ENCODE data around the gene IQCN.

IQCN gene

DNA sequence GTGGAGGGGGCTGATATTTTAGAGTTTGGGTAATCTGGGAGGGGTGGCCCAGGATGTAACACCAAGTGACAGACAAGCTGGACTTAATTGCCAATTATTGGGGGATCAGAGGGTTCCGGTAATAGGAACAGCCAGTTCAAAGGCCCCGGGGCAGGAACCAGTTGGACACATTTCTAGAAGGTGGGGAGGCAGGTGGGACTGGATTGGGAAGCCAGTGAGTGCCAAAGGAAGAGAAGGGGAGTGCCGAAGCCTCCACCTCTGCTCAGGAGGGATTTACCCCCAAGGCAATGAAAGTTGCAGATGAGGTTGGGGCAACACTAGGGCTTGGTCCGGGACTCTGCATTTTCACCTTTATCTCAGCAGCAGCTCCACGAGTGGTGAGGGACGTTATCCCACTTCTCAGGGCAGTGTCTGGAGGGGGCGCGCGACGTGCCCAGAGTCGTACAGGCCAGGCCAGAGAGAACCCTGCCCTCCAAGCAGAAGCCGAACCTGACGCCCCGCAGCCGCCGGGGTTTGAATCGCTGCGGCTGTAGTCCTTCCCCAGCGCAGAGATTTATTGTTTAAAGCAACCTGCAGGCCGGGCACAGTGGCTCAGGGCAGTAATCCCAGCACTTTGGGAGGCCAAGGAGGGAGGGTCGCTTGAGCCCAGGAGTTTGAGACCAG lies 12.9 kb upstream of the IQCN start:
- DNase-seq, result no peak

DNA sequence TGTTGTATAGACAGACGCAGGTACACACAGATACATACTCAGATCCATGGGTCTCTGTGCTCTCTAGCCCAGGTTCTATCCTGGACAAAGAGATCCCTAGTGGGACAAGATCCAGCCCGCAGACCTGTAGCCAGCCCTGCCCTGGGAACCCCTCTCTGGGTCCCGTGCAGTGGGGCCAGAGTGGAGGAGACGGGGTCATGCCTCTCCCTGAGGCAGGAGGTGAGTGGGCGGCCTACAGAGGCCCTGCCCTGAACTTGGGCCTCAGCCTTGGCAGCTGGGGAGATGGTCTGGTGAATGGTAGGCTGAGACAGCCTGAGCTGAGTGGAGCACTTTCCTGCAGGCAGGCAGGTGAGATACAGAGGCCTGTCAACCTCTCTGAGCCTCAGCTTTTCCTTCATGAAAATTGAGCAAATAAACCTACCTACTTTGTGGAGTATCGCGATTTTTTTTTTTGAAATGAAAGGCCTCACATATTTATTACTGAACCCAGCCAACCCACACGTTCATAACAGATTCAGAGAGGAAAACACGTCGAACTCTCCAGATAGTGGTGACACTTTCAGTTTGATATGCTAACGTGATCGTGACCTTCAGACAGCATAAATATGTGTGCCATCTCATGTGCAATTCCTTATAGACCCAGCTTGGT lies 10.6 kb upstream of the IQCN start:
- no peak for DNase-seq

DNA sequence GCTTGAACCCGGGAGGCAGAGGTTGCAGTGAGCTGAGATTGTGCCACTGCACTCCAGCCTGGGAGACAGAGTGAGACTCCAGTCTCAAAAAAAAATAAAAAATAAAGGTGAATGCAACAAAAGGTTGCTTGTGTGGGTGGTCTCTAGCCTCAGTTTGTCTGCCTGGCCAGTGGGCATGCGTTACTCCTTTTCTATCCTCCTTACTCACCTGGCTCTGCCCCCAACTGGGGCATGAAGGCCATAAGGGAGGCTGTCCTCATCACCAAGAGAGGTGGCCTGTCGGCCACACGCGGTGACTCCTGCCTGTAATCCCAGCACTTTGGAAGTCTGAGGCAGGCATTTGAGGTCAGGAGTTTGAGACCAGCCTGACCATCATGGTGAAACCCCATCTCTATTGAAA lies 9.1 kb upstream of the IQCN start:
- DNase-seq, result no peak

DNA sequence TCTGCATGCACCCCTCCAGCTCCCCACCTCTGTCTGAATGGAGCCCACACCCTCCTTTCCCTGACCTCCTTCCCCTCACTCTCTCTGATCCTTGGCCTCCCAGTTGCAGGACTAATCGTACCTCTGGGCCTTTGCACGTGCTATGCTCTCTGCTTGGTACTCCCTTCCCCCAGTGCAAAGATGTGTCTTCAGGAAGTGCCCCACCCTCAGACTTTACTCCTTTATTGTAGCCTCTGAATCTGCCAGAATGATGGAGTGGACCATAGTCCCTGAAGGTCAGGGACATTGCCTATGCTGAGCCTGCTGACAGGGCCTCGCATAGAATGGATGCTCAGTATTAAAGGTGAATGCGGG lies 8.5 kb upstream of the IQCN start:
- DNase-seq, result peak in 1 of 14 donors; percentile 32

- peak in 1 of 14 donors; percentile 77 for DNase-seq
These were observed 8.0 kb upstream of the IQCN start for GRCh38 chr19:18282021-18282787.

- peak; percentile 82 to 98 (median 96) for DNase-seq
These were observed 7.1 kb upstream of the IQCN start, which contains the start of gene JUND for GRCh38 chr19:18281082-18282020. Gene JUND (minus strand): TSS chr19:18281622. CDS start chr19:18281484, 138 bp downstream.

DNA sequence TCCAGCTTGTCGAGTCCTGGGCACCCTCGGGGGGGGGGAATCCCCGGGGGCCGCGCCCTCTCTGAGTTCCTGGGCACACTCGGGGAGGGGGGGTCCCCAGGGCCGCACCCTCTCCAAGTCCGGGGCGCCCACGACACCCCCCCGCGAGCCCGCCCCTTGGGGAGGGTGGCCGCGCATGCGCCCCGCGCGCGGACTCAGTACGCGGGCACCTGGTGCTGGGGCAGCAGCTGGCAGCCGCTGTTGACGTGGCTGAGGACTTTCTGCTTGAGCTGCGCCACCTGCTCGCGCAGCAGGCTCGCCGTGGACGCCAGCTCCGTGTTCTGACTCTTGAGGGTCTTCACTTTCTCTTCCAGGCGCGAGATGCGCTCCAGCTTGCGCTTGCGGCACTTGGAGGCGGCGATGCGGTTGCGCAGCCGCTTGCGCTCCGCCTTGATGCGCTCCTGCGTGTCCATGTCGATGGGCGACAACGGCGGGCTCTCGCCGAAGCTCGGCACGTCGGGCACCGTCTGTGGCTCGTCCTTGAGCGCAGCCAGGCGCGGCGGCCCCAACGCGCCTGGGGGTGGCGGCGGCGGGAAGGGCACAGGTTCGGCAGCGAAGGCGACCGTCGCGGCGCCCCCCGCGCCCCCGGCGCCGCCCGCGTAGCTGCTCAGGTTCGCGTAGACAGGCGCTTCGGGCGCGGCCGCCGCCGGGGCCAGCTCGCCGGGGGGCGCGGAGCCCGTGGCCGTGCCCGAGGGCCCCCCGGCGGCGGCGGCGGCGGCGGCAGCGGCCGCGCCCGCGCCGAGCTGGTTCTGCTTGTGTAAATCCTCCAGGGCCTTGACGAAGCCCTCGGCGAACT lies 6.2 kb upstream of the IQCN start:
- DNase-seq, result peak in 13 of 14 donors; percentile 22 to 87 (median 63)

- DNase-seq, result peak; percentile 37 to 92 (median 84)
These were observed 5.4 kb upstream of the IQCN start for GRCh38 chr19:18279516-18280246.

GRCh38 chr19:18279266-18279515 lies 4.9 kb upstream of the IQCN start:
- DNase-seq, result no peak

DNA sequence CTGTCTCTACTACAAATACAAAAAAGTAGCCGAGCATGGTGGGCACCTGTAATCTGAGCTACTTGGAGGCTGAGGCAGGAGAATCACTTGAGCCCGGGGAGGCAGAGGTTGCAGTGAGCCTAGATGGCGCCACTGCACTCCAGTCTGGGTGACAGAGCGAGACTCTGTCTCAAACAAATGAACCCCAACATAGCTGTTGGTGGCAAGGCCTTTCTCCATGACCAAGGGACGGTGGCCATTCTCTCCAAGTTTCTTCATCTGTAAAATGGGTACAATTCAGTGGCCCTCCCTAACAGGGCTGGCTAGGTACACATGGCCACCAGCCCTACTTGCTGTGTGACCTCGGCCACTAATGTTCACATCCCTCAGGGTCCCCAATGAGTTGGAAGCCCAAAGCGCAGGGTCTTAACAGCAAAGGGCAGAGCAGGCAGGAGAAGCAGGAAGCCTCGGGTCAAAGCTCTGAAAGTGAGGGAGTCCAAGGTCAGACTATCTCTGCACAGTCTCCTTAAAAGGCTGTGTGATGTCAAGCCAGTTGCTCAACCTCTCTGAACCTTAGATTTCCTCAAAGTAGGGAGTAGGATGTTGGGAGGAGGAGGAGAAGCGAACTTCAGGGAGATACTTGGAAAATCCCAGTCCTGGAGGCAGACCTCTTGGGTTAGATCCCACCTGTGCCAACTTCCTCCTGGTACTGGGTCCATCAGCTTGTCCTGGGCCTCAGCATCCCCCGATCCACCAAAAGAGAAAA lies 4.4 kb upstream of the IQCN start:
- no peak for DNase-seq

- peak; percentile 8 to 85 (median 62) for DNase-seq
These were observed 617 bp upstream of the IQCN start for GRCh38 chr19:18274781-18275356.

DNA sequence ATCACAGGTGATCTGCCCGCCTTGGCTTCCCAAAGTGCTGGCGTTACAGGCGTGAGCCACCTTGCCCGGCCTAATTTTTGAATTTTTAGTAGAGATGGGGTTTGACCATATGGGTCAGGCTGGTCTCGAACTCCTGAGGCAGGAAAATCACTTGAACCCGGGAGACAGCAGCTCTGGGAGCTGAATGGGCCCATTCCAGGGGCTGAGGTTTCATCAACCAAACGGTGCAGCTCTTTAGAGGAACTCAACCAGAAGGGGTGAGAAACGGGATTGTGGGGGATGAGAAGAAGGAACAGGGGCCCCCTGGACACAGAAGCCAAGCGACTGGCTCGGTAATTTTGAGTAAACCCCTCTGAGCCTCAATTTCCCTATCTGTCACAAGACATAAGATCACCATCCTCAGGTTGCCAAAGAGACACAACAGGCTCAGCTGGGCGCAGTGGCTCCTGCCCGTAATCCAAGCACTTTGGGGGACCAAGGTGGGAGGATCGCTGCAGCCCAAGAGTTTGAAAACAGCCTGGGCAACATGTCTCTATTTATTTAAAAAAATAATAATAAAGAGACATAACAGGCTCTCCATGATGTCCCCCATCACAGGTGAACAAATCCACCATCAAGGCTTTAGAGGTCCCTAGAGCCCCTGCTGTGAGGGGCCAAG lies 562 bp downstream of the IQCN start:
- DNase-seq, result no peak

DNA sequence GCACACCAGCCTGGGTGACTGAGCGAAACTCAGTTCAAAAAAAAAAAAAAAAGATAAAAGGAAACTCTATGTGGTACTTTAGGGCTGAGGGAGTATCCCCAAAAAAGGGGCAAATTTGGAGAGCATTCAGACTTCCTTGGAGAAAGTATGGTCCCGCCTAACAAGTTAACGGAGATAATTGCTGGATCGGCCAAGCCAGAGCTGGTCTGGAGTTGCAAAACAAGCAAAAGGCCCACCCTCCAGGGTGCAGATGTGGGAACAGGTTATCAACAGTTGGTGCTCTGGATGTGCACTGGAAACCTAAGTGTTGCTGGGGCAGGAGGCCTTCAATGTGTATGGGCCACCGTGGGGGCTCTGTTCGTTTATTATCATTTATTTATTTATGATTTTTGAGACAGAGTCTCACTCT lies 2.8 kb downstream of the IQCN start:
- no peak for DNase-seq

GRCh38 chr19:18270326-18270725 lies 3.9 kb downstream of the IQCN start:
- DNase-seq, result no peak

DNA sequence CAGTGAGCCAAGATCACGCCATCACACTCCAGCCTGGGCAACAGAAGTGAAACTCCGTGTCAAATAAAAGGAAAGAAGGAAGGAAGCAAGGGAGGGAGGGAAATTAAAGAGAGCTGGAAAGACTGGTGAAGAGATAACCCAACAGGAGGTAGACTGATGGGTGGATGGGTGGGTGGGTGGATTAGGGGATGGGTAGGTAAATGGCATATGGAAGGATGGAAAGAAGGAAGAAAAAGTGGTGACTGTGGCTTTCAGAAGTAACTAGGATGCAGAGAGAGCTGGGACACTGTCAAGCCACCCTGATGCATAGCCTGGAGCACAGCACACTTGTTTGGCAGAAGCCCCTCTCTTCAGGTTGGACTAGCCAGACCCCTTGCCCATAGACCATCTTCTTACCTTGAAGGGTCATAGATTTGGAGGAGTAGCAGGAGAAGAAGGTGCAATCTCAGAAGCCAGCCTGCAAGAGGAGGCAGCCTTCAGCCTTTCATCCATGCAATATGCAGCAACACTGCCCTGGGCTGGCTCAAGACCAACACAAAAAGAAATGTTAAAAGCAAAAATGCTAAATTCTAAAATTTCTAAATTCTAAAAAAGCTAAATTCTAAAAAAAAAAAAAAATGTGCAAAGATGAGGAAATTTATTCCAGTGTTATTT lies 5.1 kb downstream of the IQCN start:
- no peak for DNase-seq

- no peak for DNase-seq
These were observed 7.2 kb downstream of the IQCN start for GRCh38 chr19:18266771-18267686.

DNA sequence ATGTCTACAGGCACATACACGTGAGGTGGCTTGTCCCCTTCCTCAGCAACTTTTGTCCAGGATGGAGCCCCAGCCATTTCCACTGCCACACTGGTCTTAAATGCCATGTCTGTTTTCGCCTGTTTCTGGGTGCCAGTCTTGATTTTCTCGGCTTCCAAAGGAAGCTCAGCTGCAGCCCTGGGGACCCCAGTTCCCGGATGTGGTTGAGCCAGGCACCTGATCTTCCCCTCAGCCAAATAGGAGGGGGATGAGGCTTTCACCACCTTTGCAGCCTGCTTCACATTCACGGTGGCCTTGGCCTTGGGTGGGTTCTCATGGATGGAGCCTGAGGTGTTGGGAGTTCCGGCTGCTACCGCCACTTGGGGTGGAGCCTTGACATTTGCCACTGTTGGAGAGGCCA lies 8.7 kb downstream of the IQCN start:
- DNase-seq, result no peak

All from C1 segment of cervical spinal cord (tissue), 14 donors.